Astrocyte (in vitro differentiated cells and primary cell): ENCODE data around the gene IL34. TPM values are rescaled to one million over a fixed set of nuclear protein-coding genes. Genes with fewer than 3 reads are reported as not detected.

Experiments
- DNase-seq: peaks from one replicate; pipeline ENCODE4 v3.0.0-alpha.2; 2010; ENCODE audit warnings: low read depth
- FAIRE-seq: peaks from 2 replicates; lab custom pipeline; 2011; peaks lifted over from hg19 to GRCh38; lab: Jason Lieb, UNC
- H2AFZ ChIP-seq: 2 replicates; pipeline ENCODE4 v1.6.0; 2012; ENCODE audit warnings: low read depth, low read length, inconsistent platforms
- H3K27ac ChIP-seq: 2 replicates; pipeline ENCODE4 v1.5.1; 2011; ENCODE audit warnings: low read depth, low read length, inconsistent platforms
- H3K27me3 ChIP-seq: 2 replicates; pipeline ENCODE4 v1.6.0; 2011; ENCODE audit warnings: low read length, inconsistent platforms; ENCODE audit not compliant: insufficient read depth
- H3K36me3 ChIP-seq: 2 replicates; pipeline ENCODE4 v1.5.1; 2011; ENCODE audit warnings: low read length, inconsistent platforms; ENCODE audit not compliant: insufficient read depth
- H3K4me1 ChIP-seq: 2 replicates; pipeline ENCODE4 v1.5.1; 2011; ENCODE audit warnings: low read length, inconsistent platforms; ENCODE audit not compliant: insufficient read depth
- H3K4me2 ChIP-seq: 2 replicates; pipeline ENCODE4 v1.6.0; 2012; ENCODE audit warnings: low read length, inconsistent platforms
- H3K4me3 ChIP-seq: 2 replicates; pipeline ENCODE4 v1.5.1; 2011; ENCODE audit warnings: low read depth, mild to moderate bottlenecking, low read length, inconsistent platforms; ENCODE audit not compliant: insufficient read depth
- H3K79me2 ChIP-seq: 2 replicates; pipeline ENCODE4 v1.6.0; 2012; ENCODE audit warnings: mild to moderate bottlenecking, low read length, inconsistent platforms; ENCODE audit not compliant: insufficient read depth
- H3K9ac ChIP-seq: 2 replicates; pipeline ENCODE4 v1.6.0; 2012; ENCODE audit warnings: mild to moderate bottlenecking, low read length, inconsistent platforms
- H3K9me3 ChIP-seq: 2 replicates; pipeline ENCODE4 v1.5.1; 2012; ENCODE audit warnings: low read depth, mild to moderate bottlenecking, low read length, inconsistent platforms; ENCODE audit not compliant: insufficient read depth
- H4K20me1 ChIP-seq: 2 replicates; pipeline ENCODE4 v1.6.0; 2012; ENCODE audit warnings: low read length, inconsistent platforms; ENCODE audit not compliant: insufficient read depth
- H3K27ac Mint-ChIP-seq: one replicate; pipeline ENCODE4 v1.8.0; 2021; ENCODE audit warnings: mild to moderate bottlenecking, mixed read lengths; ENCODE audit not compliant: unreplicated experiment
- H3K27me3 Mint-ChIP-seq: one replicate; pipeline ENCODE4 v1.8.0; 2021; ENCODE audit warnings: low read depth, mixed read lengths; ENCODE audit not compliant: unreplicated experiment
- H3K36me3 Mint-ChIP-seq: one replicate; pipeline ENCODE4 v1.8.0; 2021; ENCODE audit warnings: low read depth, mixed read lengths; ENCODE audit not compliant: unreplicated experiment
- H3K4me1 Mint-ChIP-seq: one replicate; pipeline ENCODE4 v1.8.0; 2021; ENCODE audit warnings: low read depth, mixed read lengths; ENCODE audit not compliant: unreplicated experiment
- H3K4me3 Mint-ChIP-seq: one replicate; pipeline ENCODE4 v1.8.0; 2021; ENCODE audit warnings: mild to moderate bottlenecking, moderate library complexity, mixed read lengths; ENCODE audit not compliant: unreplicated experiment
- H3K9me3 Mint-ChIP-seq: one replicate; pipeline ENCODE4 v1.8.0; 2021; ENCODE audit warnings: mild to moderate bottlenecking, mixed read lengths; ENCODE audit not compliant: unreplicated experiment
- CTCF ChIP-seq: IDR thresholded peaks from 2 replicates; pipeline ENCODE4 v1.5.1; 2011; ENCODE audit warnings: low read depth, mild to moderate bottlenecking, inconsistent platforms, low read length, moderate library complexity; ENCODE audit not compliant: insufficient read depth
- EZH2 ChIP-seq: IDR thresholded peaks from 2 replicates; pipeline ENCODE4 v1.6.1; 2012; ENCODE audit warnings: mild to moderate bottlenecking, low read length, inconsistent platforms; ENCODE audit not compliant: insufficient read depth
- total RNA-seq: library from RNA; stranded (reverse); gene quantifications from 2 replicates; pipeline ENCODE4 v1.2.1, GENCODE V29; 2021

The IL34 gene
- total RNA-seq, 1 donor from 2014 or later: 0.34 TPM

- H3K79me2 ChIP-seq: no peaks in the 10 kb centered on the region
- H3K9me3 Mint-ChIP-seq: no peaks in the 10 kb centered on the region
- H3K27ac Mint-ChIP-seq: no peak overlapping the region
- H3K9me3 ChIP-seq: no peaks in the 10 kb centered on the region
- H3K4me3 ChIP-seq: no peak overlapping the region
- H3K4me1 Mint-ChIP-seq: peaks cover 28% of the 10 kb centered on the region
- H3K4me3 Mint-ChIP-seq: no peak overlapping the region
- TF ChIP-seq EZH2: no peak
- TF ChIP-seq CTCF: no peak
- no peak for DNase-seq
- no peaks in the 10 kb centered on the region for H3K36me3 ChIP-seq
- H3K4me1 ChIP-seq: peaks cover 24% of the 10 kb centered on the region
- H4K20me1 ChIP-seq: no peaks in the 10 kb centered on the region
- no peaks in the 10 kb centered on the region for H3K27me3 ChIP-seq
- peaks cover 3% of the 10 kb centered on the region for H3K36me3 Mint-ChIP-seq
- H3K27ac ChIP-seq: no peak overlapping the region
- no peak for FAIRE-seq
- H2AFZ ChIP-seq: no peak overlapping the region
- H3K9ac ChIP-seq: no peak overlapping the region
- no peak overlapping the region for H3K4me2 ChIP-seq
- H3K27me3 Mint-ChIP-seq: no peaks in the 10 kb centered on the region
These were observed 63.6 kb downstream of the IL34 start for GRCh38 chr16:70709942-70710341.

Other genes starting within 250 kb of the IL34 start
- gene ST3GAL2, start 207.5 kb upstream of the IL34 start, total RNA-seq: 108 and 130 TPM in 2 replicates
- gene FCSK, start 192.0 kb upstream of the IL34 start, total RNA-seq: 9.7 and 12.0 TPM in 2 replicates
- gene COG4, start 123.0 kb upstream of the IL34 start, total RNA-seq: 41.7 and 42.6 TPM in 2 replicates
- 174 and 179 TPM in 2 replicates for gene SF3B3, start 122.7 kb upstream of the IL34 start, total RNA-seq
- 31.3 and 38.3 TPM in 2 replicates for gene MTSS2, start 39.5 kb downstream of the IL34 start, total RNA-seq
- gene VAC14, start 154.6 kb downstream of the IL34 start, total RNA-seq: 27.8 and 29.2 TPM in 2 replicates